Brain microvascular endothelial cell (primary cell): ENCODE data around the gene MACROD2.

ENCODE experiments used
- DNase-seq: peaks from one replicate; pipeline ENCODE4 v3.0.0-alpha.2; 2020
- H3K27ac ChIP-seq: fragments of 250-450 bp; sonication (Bioruptor Pico); 2 replicates; pipeline ENCODE4 v1.5.1; 2020; ENCODE audit warnings: mild to moderate bottlenecking, moderate library complexity
- H3K27me3 ChIP-seq: fragments of 250-450 bp; sonication (Bioruptor Pico); replicated peaks from 2 replicates; pipeline ENCODE4 v1.5.1; 2020; ENCODE audit warnings: mild to moderate bottlenecking
- H3K36me3 ChIP-seq: fragments of 250-450 bp; sonication (Bioruptor Pico); replicated peaks from 2 replicates; pipeline ENCODE4 v1.5.1; 2020; ENCODE audit warnings: mild to moderate bottlenecking
- H3K4me3 ChIP-seq: 2 replicates; pipeline ENCODE4 v1.5.1; 2011; ENCODE audit warnings: low read depth, mild to moderate bottlenecking, control low read depth, low read length, moderate library complexity
- CTCF ChIP-seq: IDR thresholded peaks from 2 replicates; pipeline ENCODE4 v1.5.1; 2011; ENCODE audit warnings: low read depth, mild to moderate bottlenecking, moderate library complexity, low read length, control low read depth, inconsistent platforms; ENCODE audit errors: missing control alignments
- in situ Hi-C: cut with HindIII; loops from 2 replicates; pipeline ENCODE4 v1.10.0; 2017; ENCODE audit warnings: low sequenced_read_pairs, low pct_ligation_motif_present

MACROD2 gene

GRCh38 chr20:15252304-15252703, 1257.0 kb downstream of the MACROD2 start:
- Histone ChIP-seq H3K36me3 (no peaks in the 10 kb centered on the region), H3K4me3 (no peak overlapping the region), H3K27me3 (no peaks in the 10 kb centered on the region), H3K27ac (no peak overlapping the region)
- no peak for DNase-seq
- no peak for TF ChIP-seq CTCF
- in situ Hi-C loops: no loop called here

- Histone ChIP-seq H3K4me3 (no peak overlapping the region), H3K27me3 (no peaks in the 10 kb centered on the region), H3K36me3 (no peaks in the 10 kb centered on the region), H3K27ac (no peak overlapping the region)
- in situ Hi-C loops: no loop called here
- TF ChIP-seq CTCF: no peak
- no peak for DNase-seq
These were observed 1258.1 kb downstream of the MACROD2 start for GRCh38 chr20:15253431-15253830.

GRCh38 chr20:15256676-15257568, 1261.6 kb downstream of the MACROD2 start:
- H3K36me3 ChIP-seq: no peaks in the 10 kb centered on the region
- in situ Hi-C loops: no loop called here
- no peak overlapping the region for H3K4me3 ChIP-seq
- no peak for DNase-seq
- H3K27ac ChIP-seq: no peak overlapping the region
- no peaks in the 10 kb centered on the region for H3K27me3 ChIP-seq
- TF ChIP-seq CTCF: no peak

- H3K36me3 ChIP-seq: no peaks in the 10 kb centered on the region
- no peak overlapping the region for H3K27ac ChIP-seq
- H3K27me3 ChIP-seq: no peaks in the 10 kb centered on the region
- TF ChIP-seq CTCF: no peak
- H3K4me3 ChIP-seq: no peak overlapping the region
- no peak for DNase-seq
- in situ Hi-C loops: no loop called here
These were observed 1262.2 kb downstream of the MACROD2 start for GRCh38 chr20:15257569-15257870.

- Histone ChIP-seq H3K4me3 (no peak overlapping the region), H3K27me3 (no peaks in the 10 kb centered on the region), H3K36me3 (no peaks in the 10 kb centered on the region), H3K27ac (no peak overlapping the region)
- in situ Hi-C loops: no loop called here
- no peak for TF ChIP-seq CTCF
- DNase-seq: no peak
These were observed 1270.4 kb downstream of the MACROD2 start for GRCh38 chr20:15265581-15266309.
